Nephron progenitor cell (in vitro differentiated cells): ENCODE data around the gene RPS16.

Experiments used
- DNase-seq: peaks from one replicate; pipeline ENCODE4 v3.0.0; 2021
- H3K27ac Mint-ChIP-seq: 2 replicates; pipeline ENCODE4 v1.8.0; 2021; ENCODE audit warnings: mild to moderate bottlenecking, moderate library complexity, mixed read lengths
- H3K27me3 Mint-ChIP-seq: 2 replicates; pipeline ENCODE4 v1.8.0; 2021; ENCODE audit warnings: mild to moderate bottlenecking, low read depth, mixed read lengths; ENCODE audit not compliant: poor library complexity
- H3K36me3 Mint-ChIP-seq: 2 replicates; pipeline ENCODE4 v1.8.0; 2021; ENCODE audit warnings: low read depth, mixed read lengths
- H3K4me1 Mint-ChIP-seq: 2 replicates; pipeline ENCODE4 v1.8.0; 2021; ENCODE audit warnings: mixed read lengths
- H3K4me3 Mint-ChIP-seq: 2 replicates; pipeline ENCODE4 v1.8.0; 2021; ENCODE audit warnings: mild to moderate bottlenecking, moderate library complexity, mixed read lengths
- H3K9me3 Mint-ChIP-seq: 2 replicates; pipeline ENCODE4 v1.8.0; 2021; ENCODE audit warnings: mild to moderate bottlenecking, moderate library complexity, mixed read lengths
- TF ChIP-seq, protein P1 (sequence below): fragments of 200-600 bp; sonication (generic); IDR thresholded peaks from 2 replicates; pipeline ENCODE4 v1.5.0; 2021; ENCODE audit warnings: antibody characterized with exemption

Gene RPS16

GRCh38 chr19:39435499-39436349 is at the start of gene RPS16:
TSS of gene RPS16 (minus strand) at chr19:39435949. CDS start at chr19:39435895, 54 bp downstream.
- Mint-ChIP-seq H3K9me3 (no peaks in the 10 kb centered on the region), H3K27ac (peak within 1 kb of the TSS; percentile 99), H3K4me3 (peak within 1 kb of the TSS; percentile 99), H3K36me3 (peaks cover 32% of the 10 kb centered on the region), H3K4me1 (peaks cover 55% of the 10 kb centered on the region), H3K27me3 (peaks cover 8% of the 10 kb centered on the region)
- peak; percentile 99 for DNase-seq
- TF ChIP-seq, protein P1, sequence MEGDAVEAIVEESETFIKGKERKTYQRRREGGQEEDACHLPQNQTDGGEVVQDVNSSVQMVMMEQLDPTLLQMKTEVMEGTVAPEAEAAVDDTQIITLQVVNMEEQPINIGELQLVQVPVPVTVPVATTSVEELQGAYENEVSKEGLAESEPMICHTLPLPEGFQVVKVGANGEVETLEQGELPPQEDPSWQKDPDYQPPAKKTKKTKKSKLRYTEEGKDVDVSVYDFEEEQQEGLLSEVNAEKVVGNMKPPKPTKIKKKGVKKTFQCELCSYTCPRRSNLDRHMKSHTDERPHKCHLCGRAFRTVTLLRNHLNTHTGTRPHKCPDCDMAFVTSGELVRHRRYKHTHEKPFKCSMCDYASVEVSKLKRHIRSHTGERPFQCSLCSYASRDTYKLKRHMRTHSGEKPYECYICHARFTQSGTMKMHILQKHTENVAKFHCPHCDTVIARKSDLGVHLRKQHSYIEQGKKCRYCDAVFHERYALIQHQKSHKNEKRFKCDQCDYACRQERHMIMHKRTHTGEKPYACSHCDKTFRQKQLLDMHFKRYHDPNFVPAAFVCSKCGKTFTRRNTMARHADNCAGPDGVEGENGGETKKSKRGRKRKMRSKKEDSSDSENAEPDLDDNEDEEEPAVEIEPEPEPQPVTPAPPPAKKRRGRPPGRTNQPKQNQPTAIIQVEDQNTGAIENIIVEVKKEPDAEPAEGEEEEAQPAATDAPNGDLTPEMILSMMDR = no peak

DNA sequence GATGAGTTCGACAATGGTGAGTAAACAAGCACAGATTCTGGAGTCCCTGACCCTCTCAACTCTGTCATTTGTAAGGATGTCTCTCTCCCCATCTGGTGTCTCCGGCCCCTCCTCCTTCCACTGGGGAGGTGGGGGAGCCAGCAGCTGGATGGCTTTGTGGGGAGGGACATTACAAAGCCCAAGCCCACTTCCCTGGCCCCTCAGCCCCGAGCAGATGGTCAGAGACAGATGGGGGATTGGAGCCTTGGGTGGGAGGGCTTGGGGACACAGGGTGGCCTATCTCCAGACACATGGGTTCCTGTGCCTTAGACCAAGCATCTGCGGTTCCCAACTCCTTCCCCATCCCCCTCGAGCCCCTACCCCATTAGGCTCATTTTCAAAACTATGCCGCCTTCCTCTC is 47.4 kb upstream of the RPS16 start:
- DNase-seq = no peak
- peaks cover 4% of the 10 kb centered on the region for H3K27me3 Mint-ChIP-seq
- no peaks in the 10 kb centered on the region for H3K9me3 Mint-ChIP-seq
- peak overlapping the region; percentile 96 for H3K4me3 Mint-ChIP-seq
- TF ChIP-seq, protein P1 = no peak
- H3K4me1 Mint-ChIP-seq = peaks cover 36% of the 10 kb centered on the region
- H3K27ac Mint-ChIP-seq = no peak overlapping the region
- H3K36me3 Mint-ChIP-seq = peaks cover 28% of the 10 kb centered on the region

DNA sequence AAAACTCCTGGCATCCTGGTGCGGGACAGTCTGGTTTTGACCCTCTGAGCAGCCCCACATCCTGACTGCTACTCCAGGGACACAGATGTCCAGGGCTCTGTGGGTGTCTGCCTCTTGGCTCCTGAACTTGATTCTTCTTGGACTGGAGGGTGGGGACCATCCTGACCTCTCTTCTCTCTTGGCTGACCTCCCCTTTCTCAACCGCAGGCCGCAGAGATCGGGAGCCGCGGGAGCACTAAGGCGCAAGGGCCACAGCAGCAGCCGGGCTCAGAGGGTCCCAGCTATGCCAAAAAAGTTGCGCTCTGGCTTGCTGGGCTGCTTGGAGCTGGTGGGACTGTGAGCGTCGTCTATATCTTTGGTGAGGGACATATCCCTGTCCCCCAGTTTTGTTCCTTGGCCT is 45.9 kb upstream of the RPS16 start:
- TF ChIP-seq, protein P1 = no peak
- peaks cover 4% of the 10 kb centered on the region for H3K27me3 Mint-ChIP-seq
- peak overlapping the region; percentile 96 for H3K4me3 Mint-ChIP-seq
- DNase-seq = no peak
- peaks cover 36% of the 10 kb centered on the region for H3K4me1 Mint-ChIP-seq
- H3K36me3 Mint-ChIP-seq = peaks cover 26% of the 10 kb centered on the region
- no peaks in the 10 kb centered on the region for H3K9me3 Mint-ChIP-seq
- peak overlapping the region; percentile 96 for H3K27ac Mint-ChIP-seq

DNA sequence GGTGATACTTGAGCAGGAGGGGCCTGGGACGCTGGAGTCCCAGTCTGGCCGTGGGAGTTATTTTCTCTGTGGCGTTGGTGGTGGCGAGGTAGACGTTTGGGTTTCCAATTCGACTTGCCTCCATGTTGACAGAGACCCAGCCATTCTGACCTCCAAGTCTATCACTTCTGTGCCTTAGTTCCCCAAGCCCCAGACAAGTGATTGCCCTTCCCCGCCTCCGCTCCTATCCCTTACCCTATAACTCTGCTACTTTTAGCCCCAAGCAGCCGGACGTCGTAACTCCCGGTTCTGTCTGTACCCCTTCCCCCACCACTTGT is 45.4 kb upstream of the RPS16 start:
- H3K27ac Mint-ChIP-seq = peak overlapping the region; percentile 96
- H3K9me3 Mint-ChIP-seq = no peaks in the 10 kb centered on the region
- peaks cover 7% of the 10 kb centered on the region for H3K27me3 Mint-ChIP-seq
- peaks cover 27% of the 10 kb centered on the region for H3K36me3 Mint-ChIP-seq
- H3K4me1 Mint-ChIP-seq = peaks cover 36% of the 10 kb centered on the region
- TF ChIP-seq, protein P1 = no peak
- peak overlapping the region; percentile 96 for H3K4me3 Mint-ChIP-seq
- no peak for DNase-seq

GRCh38 chr19:39480337-39481228 is 44.8 kb upstream of the RPS16 start, which contains the start of gene TIMM50:
TSS of gene TIMM50 (plus strand) at chr19:39480838. CDS start at chr19:39480854, 16 bp downstream.
- H3K27me3 Mint-ChIP-seq = peaks cover 7% of the 10 kb centered on the region

More at GRCh38 chr19:39480337-39481228, 44.8 kb upstream of the RPS16 start, which contains the start of gene TIMM50:
- peak; percentile 100 for DNase-seq
- Mint-ChIP-seq H3K4me3 (peak within 1 kb of the TSS; percentile 96), H3K27ac (peak within 1 kb of the TSS; percentile 96), H3K9me3 (no peaks in the 10 kb centered on the region), H3K4me1 (peaks cover 36% of the 10 kb centered on the region), H3K36me3 (peaks cover 29% of the 10 kb centered on the region)
- TF ChIP-seq, protein P1 = no peak
